Mesodermal cell (in vitro differentiated cells): ENCODE measurements around the gene GPHN.
"Not testable (repeated sequence)": the region's sequence is repeated elsewhere in the genome, so short reads cannot be mapped to it uniquely, and the experiment has no call there.

ENCODE experiments used
- H3K27ac ChIP-seq: 2 replicates; pipeline ENCODE4 v1.7.0; 2013; ENCODE audit warnings: mild to moderate bottlenecking, low read depth, low read length, moderate library complexity; ENCODE audit not compliant: severe bottlenecking
- H3K36me3 ChIP-seq: 2 replicates; pipeline ENCODE4 v1.7.1; 2013; ENCODE audit warnings: mild to moderate bottlenecking, low read length, moderate library complexity; ENCODE audit not compliant: control insufficient read depth, insufficient read depth
- H3K4me1 ChIP-seq: one replicate; pipeline ENCODE4 v1.7.1; 2013; ENCODE audit warnings: mild to moderate bottlenecking, low read length; ENCODE audit not compliant: insufficient read depth, control insufficient read depth, poor library complexity, severe bottlenecking
- H3K4me3 ChIP-seq: 2 replicates; pipeline ENCODE4 v1.7.0; 2013; ENCODE audit warnings: low read length, control low read depth, mild to moderate bottlenecking; ENCODE audit not compliant: insufficient read depth, poor library complexity, severe bottlenecking; ENCODE audit errors: extremely low read depth
- H3K9me3 ChIP-seq: 2 replicates; pipeline ENCODE4 v1.7.1; 2013; ENCODE audit warnings: mild to moderate bottlenecking, low read length, moderate library complexity; ENCODE audit not compliant: control insufficient read depth
- WGBS, 2 experiments: methylation state at CpG; one replicate each; pipeline ENCODE4 v1.1.5; 2013; ENCODE audit warnings: missing lambda C conversion rate in 2 of 2; ENCODE audit not compliant: insufficient coverage in 2 of 2; 5-methylcytosine and 5-hydroxymethylcytosine counted together

GPHN gene

DNA sequence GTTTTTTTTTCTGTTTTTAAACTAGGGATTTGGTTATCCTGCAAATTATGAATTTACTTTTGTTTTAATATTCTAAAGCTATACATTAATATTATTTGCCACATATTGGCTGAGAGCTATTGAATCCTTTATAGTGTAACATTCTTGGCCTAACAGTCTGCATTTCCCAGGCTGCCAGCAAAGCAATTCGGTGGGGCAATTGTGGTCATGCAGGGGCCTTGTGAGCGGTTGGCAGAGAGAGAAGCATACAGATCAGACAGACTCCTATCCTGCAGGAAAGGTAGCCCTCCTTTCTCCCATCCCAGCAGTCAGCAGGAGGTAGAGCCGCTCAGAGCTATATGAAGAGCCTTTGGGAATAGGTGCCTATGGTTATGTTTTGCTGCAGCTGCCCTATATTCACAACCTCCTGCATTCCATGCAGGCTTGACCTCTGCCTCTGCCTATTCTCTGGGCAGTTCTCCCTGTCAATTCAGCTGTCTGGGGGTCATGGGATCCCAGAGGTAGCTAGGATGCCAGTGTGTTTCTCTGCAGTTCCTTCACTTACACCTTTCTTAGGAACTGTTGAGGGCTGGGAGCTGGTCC, 144.7 kb downstream of the GPHN start:
- 80% methylated on average over 2 of the region's 3 CpGs; no CpG with 5 or more reads in 1 of the 2 experiments for WGBS, 2 experiments
- no peak overlapping the region for H3K4me3 ChIP-seq
- peak overlapping the region; percentile 24 for H3K27ac ChIP-seq
- peaks cover 10% of the 10 kb centered on the region for H3K9me3 ChIP-seq
- H3K36me3 ChIP-seq = no peaks in the 10 kb centered on the region
- H3K4me1 ChIP-seq = no peaks in the 10 kb centered on the region

DNA sequence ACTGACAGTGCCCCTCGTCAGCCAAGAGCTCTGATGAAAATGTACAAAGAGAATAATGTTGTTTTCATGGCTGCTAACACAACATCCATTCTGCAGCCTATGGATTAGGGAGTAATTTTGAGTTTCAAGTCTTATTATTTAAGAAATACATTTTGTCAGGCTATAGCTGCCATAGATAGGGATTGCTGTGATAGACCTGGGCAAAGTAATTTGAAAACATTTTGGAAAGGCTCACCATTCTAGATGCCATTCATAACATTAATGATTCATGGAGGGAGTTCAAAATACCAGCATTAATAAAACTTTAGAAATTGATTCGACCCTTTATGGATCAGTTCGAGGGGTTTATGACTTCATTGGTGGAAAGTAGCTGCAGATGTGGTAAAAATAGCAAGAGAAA, 149.8 kb downstream of the GPHN start:
- 75 to 100% methylated on average over 1 to 2 of the region's 3 CpGs for WGBS, 2 experiments

DNA sequence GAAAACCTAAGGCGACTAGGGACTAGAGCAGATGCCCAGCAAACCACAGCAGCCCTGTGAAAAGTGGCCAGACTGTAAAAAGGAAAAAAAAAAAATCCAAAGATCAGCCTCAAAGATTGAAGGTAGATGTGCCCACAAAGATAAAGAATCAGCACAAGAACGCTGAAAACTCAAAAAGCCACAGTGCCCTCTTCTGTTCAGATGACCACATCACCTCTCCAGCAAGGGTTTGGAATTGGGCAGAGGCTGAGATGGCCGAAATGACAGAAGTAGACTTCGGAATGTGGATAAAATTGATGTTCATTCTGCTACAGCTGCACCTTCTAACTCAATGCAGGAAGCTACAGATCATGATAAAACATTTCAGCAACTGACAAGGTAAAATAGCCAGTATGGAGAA, 154.4 kb downstream of the GPHN start:
- Histone ChIP-seq H3K4me3 (no peak overlapping the region), H3K27ac (no peak overlapping the region), H3K4me1 (no peaks in the 10 kb centered on the region), H3K9me3 (peaks cover 5% of the 10 kb centered on the region), H3K36me3 (no peaks in the 10 kb centered on the region)
- WGBS, 2 experiments = 53 to 67% methylated on average over 2 of the region's 4 CpGs

More for the DNA sequence above, 149.8 kb downstream of the GPHN start:
- H3K27ac ChIP-seq = no peak overlapping the region
- no peak overlapping the region for H3K4me3 ChIP-seq
- H3K4me1 ChIP-seq = no peaks in the 10 kb centered on the region
- peaks cover 15% of the 10 kb centered on the region for H3K9me3 ChIP-seq
- no peaks in the 10 kb centered on the region for H3K36me3 ChIP-seq

- Histone ChIP-seq H3K4me3 (no peak overlapping the region), H3K27ac (no peak overlapping the region), H3K4me1 (no peaks in the 10 kb centered on the region), H3K9me3 (peaks cover 6% of the 10 kb centered on the region), H3K36me3 (no peaks in the 10 kb centered on the region)
- whole genome bisulfite sequencing, 2 experiments = no CpG with 5 or more reads among the region's 1 CpG
Measured at GRCh38 chr14:66677780-66678179, 169.8 kb downstream of the GPHN start.

DNA sequence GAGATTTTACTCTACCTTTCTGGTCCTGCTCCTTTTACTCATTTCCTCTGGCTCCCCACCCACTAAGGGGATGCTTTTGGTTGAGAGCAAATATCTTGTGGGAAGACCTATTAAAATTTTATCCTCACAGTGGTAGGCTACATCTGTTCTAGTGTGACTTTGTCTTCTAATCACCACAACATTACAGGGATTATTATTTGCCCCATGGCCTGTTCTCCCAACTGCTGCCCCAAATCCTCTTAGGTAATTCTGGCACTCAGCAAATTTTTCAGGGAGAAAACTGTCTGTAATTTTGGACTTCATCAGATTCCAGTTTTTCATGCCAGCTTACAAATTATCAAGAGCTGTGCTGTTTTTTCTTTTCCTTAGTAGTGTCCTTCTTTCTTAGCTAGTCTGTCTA, 172.3 kb downstream of the GPHN start:
- no peaks in the 10 kb centered on the region for H3K36me3 ChIP-seq
- no peak overlapping the region for H3K4me3 ChIP-seq
- peaks cover 6% of the 10 kb centered on the region for H3K9me3 ChIP-seq
- no peaks in the 10 kb centered on the region for H3K4me1 ChIP-seq
- H3K27ac ChIP-seq = no peak overlapping the region

GRCh38 chr14:66696326-66696725, 188.4 kb downstream of the GPHN start:
- WGBS, 2 experiments = 100% methylated on average over 1 of the region's 2 CpGs
- Histone ChIP-seq H3K27ac (no peak overlapping the region), H3K4me1 (no peaks in the 10 kb centered on the region), H3K9me3 (no peaks in the 10 kb centered on the region), H3K4me3 (no peak overlapping the region), H3K36me3 (no peaks in the 10 kb centered on the region)

GRCh38 chr14:66698503-66698902, 190.6 kb downstream of the GPHN start:
- Histone ChIP-seq H3K4me3 (no peak overlapping the region), H3K36me3 (no peaks in the 10 kb centered on the region), H3K27ac (no peak overlapping the region), H3K4me1 (no peaks in the 10 kb centered on the region), H3K9me3 (no peaks in the 10 kb centered on the region)
- WGBS, 2 experiments = 93 to 100% methylated on average over 1 of the region's 2 CpGs

DNA sequence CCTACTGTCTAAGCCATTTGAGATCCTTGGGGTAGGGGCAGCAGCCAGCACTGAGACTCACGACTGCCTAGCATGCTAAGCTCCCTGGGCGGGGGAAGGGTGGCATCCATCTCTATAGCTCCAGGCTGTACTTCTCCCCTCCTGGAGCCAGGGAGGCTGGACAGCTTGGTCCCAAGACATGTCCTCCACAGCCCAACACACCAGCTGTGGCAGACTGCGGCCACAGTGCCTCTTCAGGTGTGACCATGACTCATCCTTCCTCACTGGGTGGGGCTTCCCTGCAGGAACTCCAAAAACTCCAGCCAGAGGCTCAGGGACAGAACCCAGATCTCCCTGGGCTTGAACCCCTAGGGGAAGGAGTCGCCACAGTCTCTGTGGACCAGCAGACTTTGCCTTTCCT, 193.9 kb downstream of the GPHN start:
- Histone ChIP-seq H3K4me3 (no peak overlapping the region), H3K9me3 (no peaks in the 10 kb centered on the region), H3K27ac (no peak overlapping the region), H3K36me3 (no peaks in the 10 kb centered on the region), H3K4me1 (no peaks in the 10 kb centered on the region)
- 78 to 80% methylated on average over 2 of the region's 4 CpGs for WGBS, 2 experiments

DNA sequence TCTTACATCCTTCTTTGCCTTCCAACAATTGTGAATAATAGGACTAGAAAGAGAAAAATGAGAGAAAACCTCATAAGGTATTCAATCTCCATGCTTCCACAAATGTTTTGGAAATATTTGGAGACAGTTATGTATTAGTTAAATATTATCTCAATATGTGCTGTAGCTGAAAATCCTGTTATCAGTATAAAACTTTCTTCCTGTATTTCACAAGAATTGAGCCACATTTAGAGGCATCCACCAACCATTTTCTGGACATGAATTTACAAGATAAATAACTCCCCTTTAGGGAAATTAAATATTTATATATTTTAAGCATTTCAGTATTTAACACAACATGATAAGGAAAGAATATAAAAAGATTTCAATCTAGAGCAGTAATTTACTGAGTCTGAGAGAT, 200.3 kb downstream of the GPHN start:
- no peaks in the 10 kb centered on the region for H3K9me3 ChIP-seq
- H3K4me1 ChIP-seq = no peaks in the 10 kb centered on the region
- H3K27ac ChIP-seq = no peak overlapping the region
- H3K4me3 ChIP-seq = no peak overlapping the region
- H3K36me3 ChIP-seq = no peaks in the 10 kb centered on the region

GRCh38 chr14:66709291-66709690, 201.3 kb downstream of the GPHN start:
- 80 to 100% methylated on average over 1 of the region's 1 CpG for WGBS, 2 experiments
- Histone ChIP-seq H3K4me1 (no peaks in the 10 kb centered on the region), H3K27ac (no peak overlapping the region), H3K9me3 (no peaks in the 10 kb centered on the region), H3K4me3 (no peak overlapping the region), H3K36me3 (no peaks in the 10 kb centered on the region)

DNA sequence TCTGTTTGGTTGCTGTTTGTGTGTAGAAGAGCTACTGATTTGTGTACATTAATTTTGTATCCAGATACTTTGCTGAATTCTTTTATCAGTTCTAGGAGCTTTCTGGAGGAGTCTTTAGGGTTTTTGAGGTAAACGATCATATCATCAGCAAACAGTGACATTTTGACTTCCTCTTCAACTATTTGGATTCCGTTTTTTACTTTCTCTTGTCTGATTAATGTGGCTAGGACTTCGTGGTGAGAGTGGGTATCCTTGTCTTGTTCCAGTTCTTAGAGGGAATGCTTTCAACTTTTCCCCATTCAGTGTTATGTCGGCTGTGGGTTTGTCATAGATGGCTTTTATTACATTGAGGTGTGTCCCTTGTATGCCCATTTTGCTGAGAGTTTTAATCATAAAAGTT, 206.3 kb downstream of the GPHN start:
- 100% methylated on average over 1 of the region's 4 CpGs; no CpG with 5 or more reads in 1 of the 2 experiments for WGBS, 2 experiments
- not testable (repeated sequence) for H3K9me3 ChIP-seq, H3K27ac ChIP-seq, H3K4me3 ChIP-seq, H3K36me3 ChIP-seq, H3K4me1 ChIP-seq
